NCI-H1092 (cell line): ENCODE results near the gene HJURP.

Source experiments
- DNase-seq: peaks from one replicate; lab custom pipeline; 2025; lab: John Stamatoyannopoulos, UW

HJURP gene

DNA sequence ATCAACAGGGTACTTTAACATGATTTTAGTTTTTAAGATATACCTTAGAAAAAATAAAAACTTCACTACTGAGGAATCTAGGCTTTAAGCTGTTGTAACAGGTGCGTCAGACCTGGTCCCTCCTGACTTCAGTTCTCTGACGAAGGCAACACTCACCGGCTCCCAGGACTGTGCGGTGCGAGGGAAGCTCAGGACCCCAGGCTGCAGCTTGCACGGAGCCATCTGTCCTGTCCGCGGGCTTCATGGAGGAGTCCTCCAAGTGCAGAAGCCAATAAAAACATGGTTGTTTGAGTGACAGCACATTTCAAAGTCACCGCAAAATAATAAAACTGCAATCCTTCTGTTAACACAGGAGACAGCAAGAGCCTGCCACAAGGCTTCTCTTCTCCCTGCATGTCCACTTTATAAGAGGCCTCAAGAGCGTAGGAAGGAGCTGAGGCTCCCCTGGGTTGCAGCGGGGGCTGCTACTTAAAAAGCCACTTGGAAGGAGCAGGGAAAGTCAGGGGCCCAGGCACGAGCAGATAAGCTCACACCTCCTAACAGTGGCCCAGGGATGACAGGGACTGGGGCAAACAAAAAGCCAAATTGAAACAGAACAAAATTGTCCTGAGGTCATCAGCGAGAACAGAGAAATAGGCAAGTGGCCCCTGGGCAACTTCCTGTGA is 4.6 kb downstream of the HJURP start:
- no peak for DNase-seq

DNA sequence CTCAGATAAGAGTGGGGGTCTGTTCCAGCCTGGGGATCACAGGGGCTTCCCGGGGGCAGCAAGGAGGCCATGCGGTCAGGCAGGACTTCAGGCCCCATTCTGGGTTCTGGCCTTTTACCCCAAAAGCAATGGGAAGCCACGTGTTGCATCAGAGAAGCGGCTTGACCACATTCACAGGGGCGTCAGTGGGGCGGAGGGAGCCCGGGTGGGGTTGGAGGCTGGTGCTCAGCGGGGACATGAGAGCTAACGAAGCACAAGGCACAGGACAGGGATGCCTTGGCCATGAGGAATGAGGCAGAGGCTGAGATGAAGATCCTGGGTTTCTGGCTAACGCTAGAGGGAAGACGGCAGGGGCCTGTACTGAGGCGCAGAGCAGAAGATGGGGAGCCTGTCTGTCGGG is 6.1 kb downstream of the HJURP start:
- no peak for DNase-seq

DNA sequence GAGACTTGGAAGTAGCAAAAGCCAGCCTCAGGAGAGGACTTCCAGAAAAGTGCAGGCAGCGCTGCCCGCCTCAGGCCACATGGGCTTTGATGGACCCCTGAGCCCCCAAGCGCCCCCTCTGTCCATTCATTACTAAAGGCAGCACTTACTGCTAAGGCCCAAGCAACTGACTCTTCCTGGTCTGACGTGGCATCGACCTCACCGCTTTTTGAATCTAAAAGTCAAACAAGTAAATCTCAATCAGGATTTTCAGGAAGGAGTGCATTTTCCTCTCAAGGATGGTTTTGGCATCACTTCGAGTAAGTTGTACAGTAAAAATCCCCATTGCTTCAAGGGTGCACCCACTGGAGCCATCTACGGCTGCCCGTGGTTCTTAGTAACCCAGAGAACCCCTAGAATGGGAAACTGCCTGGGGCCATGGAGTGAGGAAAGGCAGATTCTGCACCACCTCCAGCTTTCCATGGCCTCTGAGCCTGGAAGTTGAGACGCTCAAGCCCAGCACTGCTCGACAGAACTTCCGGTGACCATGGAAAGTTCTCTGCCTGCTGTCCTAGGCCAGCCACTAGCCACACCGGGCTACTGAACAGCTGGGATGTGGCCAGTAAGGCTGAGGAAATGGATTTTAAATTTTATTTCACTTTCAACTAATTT is 7.0 kb downstream of the HJURP start:
- DNase-seq, result no peak

DNA sequence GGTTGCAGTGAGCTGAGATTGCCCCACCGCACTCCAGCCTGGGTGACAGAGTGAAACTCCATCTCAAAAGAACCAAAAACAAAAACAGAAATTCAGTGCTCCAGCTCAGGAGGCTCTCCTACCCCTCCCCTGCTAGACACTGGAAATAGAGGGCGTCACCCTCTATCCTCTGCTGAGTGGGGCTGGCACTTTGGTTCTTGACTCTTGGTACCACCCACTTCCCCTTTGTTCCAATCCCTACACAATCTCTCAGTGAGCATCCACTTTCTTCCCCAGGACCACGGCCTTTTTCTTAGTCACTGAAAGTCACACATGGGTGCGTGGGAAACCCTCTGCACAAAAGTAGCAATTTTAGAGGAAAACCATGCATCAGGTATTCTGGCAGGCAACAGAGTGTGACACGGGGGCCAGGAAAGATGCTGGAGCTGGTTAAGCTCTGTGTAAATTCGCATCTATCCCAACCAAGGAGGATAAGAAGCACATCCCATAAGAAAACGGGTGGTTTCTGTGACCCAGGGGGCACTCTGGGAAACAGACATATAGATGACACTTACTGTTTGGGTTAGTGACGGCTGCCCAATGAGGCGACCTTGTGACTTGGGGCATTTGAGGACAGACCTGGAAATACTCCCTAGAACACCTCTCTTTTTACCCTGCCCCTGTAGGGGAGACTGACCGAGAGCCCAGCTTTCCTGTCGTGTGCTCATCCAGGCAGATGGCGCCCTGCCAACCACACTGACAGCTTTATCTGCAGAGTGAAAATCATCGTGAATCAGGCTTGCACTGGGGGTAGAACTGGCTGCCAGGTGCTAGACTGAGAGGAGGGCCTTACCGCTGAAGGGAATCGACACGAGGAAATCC is 7.7 kb downstream of the HJURP start:
- DNase-seq, result no peak

- DNase-seq, result no peak
Measured at GRCh38 chr2:233845301-233846060, 8.9 kb downstream of the HJURP start.

DNA sequence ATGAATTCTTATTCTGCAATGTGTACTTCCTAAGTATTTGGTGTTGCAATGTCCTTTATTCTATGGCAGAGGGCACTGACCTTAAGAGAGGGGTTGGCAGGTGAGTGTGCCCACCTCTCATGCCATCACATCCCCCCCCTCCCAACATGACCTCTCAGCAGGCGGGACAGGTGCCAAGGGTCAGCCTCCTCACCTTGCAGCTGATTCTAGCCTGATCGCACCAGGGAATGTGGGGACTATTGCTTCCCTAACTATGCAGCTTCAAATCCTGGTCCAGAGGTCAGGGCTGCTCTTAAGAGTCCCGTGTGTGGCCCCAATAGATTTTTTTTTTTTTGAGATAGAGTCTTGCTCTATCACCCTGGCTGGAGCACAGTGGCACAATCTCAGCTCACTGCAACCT is 9.5 kb downstream of the HJURP start:
- no peak for DNase-seq

DNA sequence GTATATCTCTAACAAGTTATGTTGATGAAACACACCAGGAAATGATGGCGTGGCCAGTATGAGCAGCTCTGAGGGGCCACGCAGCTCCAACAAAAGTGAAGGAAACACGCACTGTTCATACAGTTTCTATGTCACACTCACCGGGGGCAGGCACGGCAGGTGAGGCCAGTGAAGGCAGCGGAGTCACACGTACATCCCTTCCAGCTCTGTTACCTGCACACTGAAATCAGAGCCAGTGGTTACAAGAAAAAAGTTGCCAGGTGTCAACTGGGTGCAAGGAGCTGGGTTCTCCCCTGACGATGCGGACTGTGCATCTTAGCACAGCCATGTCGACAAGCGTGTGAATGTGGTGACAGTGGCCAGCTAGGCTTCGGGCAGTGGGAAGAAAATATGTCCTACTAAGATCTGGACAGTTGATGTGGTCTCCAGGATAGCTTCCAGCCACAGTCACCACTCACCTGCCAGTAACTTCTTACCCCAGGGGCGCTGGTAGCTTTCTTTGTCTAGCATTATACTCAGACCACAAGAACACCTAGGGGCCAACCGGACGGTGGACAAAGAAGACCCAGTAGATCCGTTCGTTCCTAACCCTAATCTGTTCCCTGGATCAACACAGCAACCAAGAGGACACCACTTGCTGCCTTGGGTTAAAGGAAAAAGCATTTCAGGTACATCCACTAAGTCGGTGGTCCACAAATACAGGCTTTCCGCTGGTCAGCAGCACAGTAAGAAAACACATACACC is 10.1 kb downstream of the HJURP start:
- no peak for DNase-seq

DNA sequence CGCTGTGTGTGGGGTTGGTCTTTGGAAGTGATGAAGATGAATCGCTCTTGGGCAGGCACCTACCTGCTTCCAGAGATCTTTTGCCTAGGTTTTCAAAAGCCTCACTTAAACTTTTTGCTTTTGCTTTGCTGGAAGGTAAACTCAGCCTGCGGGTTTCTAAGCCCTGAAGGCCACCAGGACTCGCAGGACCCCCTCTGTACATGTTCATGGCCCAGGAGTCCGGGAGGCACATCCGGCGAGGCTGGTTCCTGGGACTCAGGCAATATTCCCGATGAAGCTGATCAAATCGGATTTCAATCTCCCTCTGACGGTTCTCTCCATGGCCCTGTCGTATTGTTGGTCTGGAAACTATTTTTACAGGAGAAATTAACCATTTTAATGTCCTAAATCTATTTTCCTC is 13.2 kb downstream of the HJURP start:
- DNase-seq, result no peak

DNA sequence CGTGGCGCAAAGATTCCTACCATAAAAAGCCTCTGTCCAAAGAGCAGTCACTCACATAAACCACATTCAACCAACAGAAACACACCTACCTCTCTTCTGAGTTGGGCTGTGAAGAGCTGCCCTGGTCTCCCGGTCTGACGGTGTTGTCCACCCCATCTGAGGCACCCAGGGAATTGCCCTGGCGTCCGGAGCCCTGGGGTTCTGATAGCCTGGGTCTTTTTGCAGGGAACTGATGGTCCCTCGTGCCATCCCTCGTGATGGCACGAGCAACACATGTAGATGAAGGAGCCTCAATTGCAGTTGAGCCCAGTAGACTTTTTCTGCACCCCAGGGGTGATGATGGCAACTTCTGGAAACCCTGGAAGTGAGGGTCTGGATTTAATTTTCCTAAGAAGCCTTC is 13.8 kb downstream of the HJURP start:
- no peak for DNase-seq

GRCh38 chr2:233839447-233839820 is 14.9 kb downstream of the HJURP start:
- no peak for DNase-seq

GRCh38 chr2:233838726-233839446 is 15.4 kb downstream of the HJURP start:
- no peak for DNase-seq

- DNase-seq, result no peak
Measured at GRCh38 chr2:233838251-233838650, 16.1 kb downstream of the HJURP start.

DNA sequence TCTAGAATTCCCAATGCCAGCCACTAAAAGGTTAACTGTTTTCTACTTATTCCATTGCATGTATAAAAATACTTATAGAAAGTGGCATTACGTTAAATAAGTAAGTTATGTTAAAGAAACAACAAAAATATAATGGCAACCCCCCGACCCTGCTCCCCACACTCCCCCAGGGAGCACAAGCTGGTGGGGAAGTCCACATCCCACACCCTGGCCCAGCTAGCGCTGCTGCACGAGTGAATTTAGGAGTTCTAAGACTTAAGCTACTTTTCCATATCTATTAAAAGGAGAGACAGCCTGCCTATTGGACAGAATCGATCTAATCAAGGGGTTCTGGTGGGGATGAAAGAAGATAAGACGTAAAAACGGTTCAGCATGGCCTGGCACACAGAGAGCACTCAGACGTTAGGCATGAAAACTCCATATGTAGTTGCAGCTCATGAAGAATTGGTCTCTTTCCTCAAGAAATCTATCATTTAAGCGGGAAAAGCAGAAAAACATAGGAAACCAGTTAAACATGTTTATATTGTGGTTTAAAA is 16.6 kb downstream of the HJURP start:
- no peak for DNase-seq

DNA sequence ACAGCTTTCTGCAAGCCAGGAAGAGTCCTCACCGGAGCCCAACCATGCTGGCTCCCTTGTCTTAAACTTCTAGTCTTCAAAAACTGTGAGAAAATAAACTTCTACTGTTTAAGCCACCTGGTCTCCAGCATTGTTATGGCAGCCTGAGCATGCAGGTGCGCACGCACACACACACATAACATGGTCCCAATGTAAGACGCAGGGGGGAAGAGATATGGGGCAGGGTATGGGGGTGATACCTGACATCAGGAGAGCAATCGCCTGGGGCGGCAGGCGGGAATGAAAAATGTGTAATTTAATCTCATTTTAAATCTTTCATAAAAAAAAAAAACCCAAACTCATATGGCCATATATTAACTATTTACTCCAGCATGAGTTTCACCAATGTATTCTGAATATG is 18.0 kb downstream of the HJURP start:
- no peak for DNase-seq

GRCh38 chr2:233835230-233836186 is 18.8 kb downstream of the HJURP start:
- DNase-seq, result no peak

DNA sequence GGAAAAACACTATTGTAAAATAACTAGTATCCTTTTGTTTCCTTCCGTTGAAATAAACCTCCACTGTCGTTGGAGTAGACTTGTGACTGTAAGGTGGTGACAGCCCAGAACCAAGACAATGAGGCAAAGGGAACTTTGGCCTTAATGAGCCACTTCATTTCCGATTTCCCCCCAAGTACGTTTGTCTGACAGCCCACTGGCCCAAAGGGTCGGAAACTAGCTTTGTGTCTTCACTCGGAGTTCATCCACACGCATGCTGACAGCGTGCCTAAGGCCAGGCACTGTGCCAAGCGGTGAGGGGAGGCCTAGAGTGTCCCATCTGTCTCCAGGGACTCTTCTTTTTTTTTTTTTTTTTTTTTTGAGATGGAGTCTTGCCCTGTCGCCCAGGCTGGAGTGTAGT is 21.0 kb downstream of the HJURP start:
- DNase-seq, result no peak

DNA sequence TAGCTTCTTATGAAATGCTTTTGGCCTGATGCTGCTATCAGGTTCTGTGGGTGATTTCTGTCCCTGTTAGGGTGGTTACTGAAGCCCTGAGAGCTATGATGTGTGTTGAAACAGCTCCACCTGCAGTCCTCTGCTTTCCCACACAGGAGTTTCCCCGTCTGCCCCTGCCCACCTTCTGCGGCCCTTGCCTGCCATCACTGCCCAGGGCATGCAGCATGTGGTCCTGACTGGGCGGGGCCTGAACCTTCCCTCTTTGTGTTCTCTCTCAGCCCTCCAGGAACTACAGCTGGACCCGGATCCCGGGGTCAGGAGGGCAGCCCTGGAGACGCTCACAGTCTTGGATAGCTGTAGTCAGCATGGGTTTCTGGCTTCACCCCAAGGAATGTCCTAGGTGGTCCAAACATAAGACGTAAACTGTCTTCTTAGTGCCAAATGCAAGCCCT is 21.4 kb downstream of the HJURP start:
- DNase-seq, result no peak

- no peak for DNase-seq
Measured at GRCh38 chr2:233832414-233832813, 21.9 kb downstream of the HJURP start.

GRCh38 chr2:233831861-233832260 is 22.5 kb downstream of the HJURP start:
- no peak for DNase-seq
